ENCODE measurements around the gene GOSR1.

GOSR1 gene

GRCh38 chr17:30576326-30576861 is 99.2 kb downstream of the GOSR1 start:
- FAIRE-seq = no peak
